HepG2 (cell line): ENCODE results near the gene RTEL1. TPM values are rescaled to one million over a fixed set of nuclear protein-coding genes. Genes with fewer than 3 reads are reported as not detected.

Source experiments
- ARID2 ChIP-seq: sonication (generic); formaldehyde crosslinking; IDR thresholded peaks from 2 replicates; pipeline ENCODE4 v1.8.1; 2022; ENCODE audit warnings: mild to moderate bottlenecking, missing genetic modification reagents, borderline replicate concordance
- EP300 ChIP-seq, 3 experiments: sonication (generic) in 1 of 3; formaldehyde crosslinking in 1 of 3; IDR thresholded peaks; 2 replicates each; pipeline versions ENCODE4 v1.5.1 to v1.6.1; 2011 to 2020; ENCODE audit warnings: low read depth in 2 of 3, low read length in 2 of 3, borderline replicate concordance in 1 of 3, improper control_type of control experiment in 1 of 3, mild to moderate bottlenecking in 1 of 3, missing genetic modification reagents in 1 of 3, moderate library complexity in 1 of 3
- FOXC1 ChIP-seq: sonication (generic); formaldehyde crosslinking; IDR thresholded peaks from 2 replicates; pipeline ENCODE4 v1.8.0; 2022; ENCODE audit warnings: mild to moderate bottlenecking, missing genetic modification reagents, borderline replicate concordance
- JUND ChIP-seq: sonication (generic); formaldehyde crosslinking; IDR thresholded peaks from 2 replicates; pipeline ENCODE4 v1.8.0; 2022; ENCODE audit warnings: mild to moderate bottlenecking, missing genetic modification reagents
- NFE2L1 ChIP-seq: sonication (generic); formaldehyde crosslinking; IDR thresholded peaks from 2 replicates; pipeline ENCODE4 v1.4.0; 2020; ENCODE audit warnings: missing genetic modification reagents, mild to moderate bottlenecking, borderline replicate concordance
- RBFOX2 ChIP-seq: fragments of 200-400 bp; formaldehyde crosslinking; IDR thresholded peaks from 2 replicates; pipeline ENCODE4 v1.6.1; 2017; ENCODE audit warnings: low read depth, mild to moderate bottlenecking, low read length
- RXRA ChIP-seq: sonication (generic); formaldehyde crosslinking; IDR thresholded peaks from 2 replicates; pipeline ENCODE4 v1.5.1; 2020; ENCODE audit warnings: missing genetic modification reagents
- XRCC5 ChIP-seq: fragments of 200-400 bp; formaldehyde crosslinking; optimal IDR thresholded peaks from 2 replicates; pipeline ENCODE3; 2017; ENCODE audit warnings: mild to moderate bottlenecking, low read length
- ZBTB3 ChIP-seq: sonication (generic); formaldehyde crosslinking; IDR thresholded peaks from 2 replicates; pipeline ENCODE4 v1.4.0; 2020; ENCODE audit warnings: low read depth, mild to moderate bottlenecking, moderate library complexity, missing genetic modification reagents, borderline replicate concordance
- ZKSCAN5 ChIP-seq: sonication (generic); formaldehyde crosslinking; IDR thresholded peaks from 2 replicates; pipeline ENCODE4 v1.5.1; 2020; ENCODE audit warnings: mild to moderate bottlenecking, missing genetic modification reagents
- ZNF207 ChIP-seq: fragments of 450-650 bp; IDR thresholded peaks from 2 replicates; pipeline ENCODE4 v1.6.1; 2016; ENCODE audit warnings: antibody characterized with exemption, borderline replicate concordance
- ZNF496 ChIP-seq: sonication (generic); formaldehyde crosslinking; IDR thresholded peaks from 2 replicates; pipeline ENCODE4 v1.8.1; 2023; ENCODE audit warnings: mild to moderate bottlenecking, moderate library complexity, missing genetic modification reagents; ENCODE audit not compliant: insufficient replicate concordance
- ZNF768 ChIP-seq: sonication (generic); formaldehyde crosslinking; IDR thresholded peaks from 2 replicates; pipeline ENCODE4 v1.4.0; 2020; ENCODE audit warnings: missing genetic modification reagents
- ZNF891 ChIP-seq: sonication (generic); formaldehyde crosslinking; IDR thresholded peaks from 2 replicates; pipeline ENCODE4 v1.5.0; 2020; ENCODE audit warnings: mild to moderate bottlenecking, missing genetic modification reagents
- polyA plus RNA-seq, 8 experiments: library from polyadenylated mRNA; depleted of rRNA in 3 of 8; stranded (reverse) in 7 of 8; unstranded in 1 of 8; fragments of >200 nt; fragmentation: Illumina TruSeq in 4 of 8; extraction: Trizol in 4 of 8; gene quantifications; 2 replicates each; pipeline versions ENCODE4 v1.2.1 to v1.2.3, GENCODE V29; 2011 to 2016; ENCODE audit warnings: low read depth in 4 of 8, missing spikeins in 1 of 8, mixed read lengths in 1 of 8; ENCODE audit not compliant: insufficient read depth in 1 of 8
- total RNA-seq, 5 experiments: library from RNA; depleted of rRNA; stranded (reverse); fragments of >200 nt; fragmentation: Illumina TruSeq; extraction: Trizol; gene quantifications; 2 replicates each; pipeline ENCODE4 v1.2.3, GENCODE V29; 2016; ENCODE audit warnings: low read depth in 1 of 5
- TF ChIP-seq, protein P1 (sequence below): sonication (generic); formaldehyde crosslinking; IDR thresholded peaks from 2 replicates; pipeline ENCODE4 v1.5.0; 2020; ENCODE audit warnings: mild to moderate bottlenecking, missing genetic modification reagents, moderate library complexity
- TF ChIP-seq, protein P2 (sequence below): IDR thresholded peaks from 2 replicates; pipeline ENCODE4 v1.6.1; 2016; ENCODE audit warnings: missing compliant biosample characterization, missing genetic modification reagents, borderline replicate concordance
- TF ChIP-seq, protein P3 (sequence below): sonication (generic); formaldehyde crosslinking; IDR thresholded peaks from 2 replicates; pipeline ENCODE4 v1.4.0; 2020; ENCODE audit warnings: missing genetic modification reagents
- TF ChIP-seq, protein P4 (sequence below): sonication (generic); formaldehyde crosslinking; IDR thresholded peaks from 2 replicates; pipeline ENCODE4 v1.9.0; 2022; ENCODE audit warnings: missing genetic modification reagents, mild to moderate bottlenecking, borderline replicate concordance

Gene RTEL1
- total and polyA plus RNA-seq, 2 of the 13 experiments (the other 11 are each of a cell fraction or from before 2014, with no cell fraction given), result 21.8 to 36.4 TPM

DNA sequence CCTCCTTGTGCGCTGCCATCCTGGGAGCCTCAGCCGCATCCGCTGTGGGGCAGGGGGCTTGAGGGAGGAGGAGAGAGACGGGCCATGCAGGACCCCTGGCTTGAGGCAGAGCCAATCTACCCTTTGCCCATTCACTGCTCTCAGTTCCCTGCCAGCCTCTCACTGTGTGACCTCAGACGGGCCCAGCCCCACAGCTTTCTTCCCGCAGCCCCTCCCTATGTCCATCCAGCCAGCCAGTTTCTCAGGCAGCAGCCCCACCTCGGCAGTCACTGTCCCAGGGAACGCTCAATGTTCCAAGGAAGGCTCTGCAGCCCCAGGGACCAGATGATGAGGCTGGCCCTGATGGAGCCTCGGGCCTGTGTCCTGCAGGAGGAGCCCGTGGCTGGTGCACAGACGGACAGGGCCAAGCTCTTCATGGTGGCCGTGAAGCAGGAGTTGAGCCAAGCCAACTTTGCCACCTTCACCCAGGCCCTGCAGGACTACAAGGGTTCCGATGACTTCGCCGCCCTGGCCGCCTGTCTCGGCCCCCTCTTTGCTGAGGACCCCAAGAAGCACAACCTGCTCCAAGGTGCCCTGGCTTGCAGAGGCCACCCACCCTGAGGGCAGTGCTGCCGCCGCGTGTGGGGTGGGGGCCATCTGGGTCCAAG lies 34.4 kb downstream of the RTEL1 start (continued):
- TF ChIP-seq RXRA (CRISPR knock-in tag) (peak; percentile 44; the same call in 1 of the 2 replicates), EP300 (IDR thresholded peaks at IDR 0.05; ENCODE audit: low read depth in 2 of 2, low read length in 2 of 2) (no peak), EP300 (CRISPR knock-in tag; IDR thresholded peaks at IDR 0.05; ENCODE audit: borderline replicate concordance) (peak; percentile 44; the same call in 1 of the 2 replicates), NFE2L1 (CRISPR knock-in tag) (no peak), ZKSCAN5 (CRISPR knock-in tag) (no peak), ZNF496 (no peak), ZNF768 (peak; percentile 25; the same call in 1 of the 2 replicates), RBFOX2 (no peak), FOXC1 (CRISPR knock-in tag) (no peak), XRCC5 (peak; percentile 23), ZNF207 (no peak), JUND (CRISPR knock-in tag) (no peak), ZBTB3 (no peak), ARID2 (no peak), ZNF891 (CRISPR knock-in tag) (0 out of 2 replicates have a peak, but pooled peaks have one; percentile 63)
- TF ChIP-seq, protein P1, sequence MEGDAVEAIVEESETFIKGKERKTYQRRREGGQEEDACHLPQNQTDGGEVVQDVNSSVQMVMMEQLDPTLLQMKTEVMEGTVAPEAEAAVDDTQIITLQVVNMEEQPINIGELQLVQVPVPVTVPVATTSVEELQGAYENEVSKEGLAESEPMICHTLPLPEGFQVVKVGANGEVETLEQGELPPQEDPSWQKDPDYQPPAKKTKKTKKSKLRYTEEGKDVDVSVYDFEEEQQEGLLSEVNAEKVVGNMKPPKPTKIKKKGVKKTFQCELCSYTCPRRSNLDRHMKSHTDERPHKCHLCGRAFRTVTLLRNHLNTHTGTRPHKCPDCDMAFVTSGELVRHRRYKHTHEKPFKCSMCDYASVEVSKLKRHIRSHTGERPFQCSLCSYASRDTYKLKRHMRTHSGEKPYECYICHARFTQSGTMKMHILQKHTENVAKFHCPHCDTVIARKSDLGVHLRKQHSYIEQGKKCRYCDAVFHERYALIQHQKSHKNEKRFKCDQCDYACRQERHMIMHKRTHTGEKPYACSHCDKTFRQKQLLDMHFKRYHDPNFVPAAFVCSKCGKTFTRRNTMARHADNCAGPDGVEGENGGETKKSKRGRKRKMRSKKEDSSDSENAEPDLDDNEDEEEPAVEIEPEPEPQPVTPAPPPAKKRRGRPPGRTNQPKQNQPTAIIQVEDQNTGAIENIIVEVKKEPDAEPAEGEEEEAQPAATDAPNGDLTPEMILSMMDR (CRISPR knock-in tag), result peak; percentile 36; the same call in 1 of the 2 replicates
- TF ChIP-seq, protein P2, sequence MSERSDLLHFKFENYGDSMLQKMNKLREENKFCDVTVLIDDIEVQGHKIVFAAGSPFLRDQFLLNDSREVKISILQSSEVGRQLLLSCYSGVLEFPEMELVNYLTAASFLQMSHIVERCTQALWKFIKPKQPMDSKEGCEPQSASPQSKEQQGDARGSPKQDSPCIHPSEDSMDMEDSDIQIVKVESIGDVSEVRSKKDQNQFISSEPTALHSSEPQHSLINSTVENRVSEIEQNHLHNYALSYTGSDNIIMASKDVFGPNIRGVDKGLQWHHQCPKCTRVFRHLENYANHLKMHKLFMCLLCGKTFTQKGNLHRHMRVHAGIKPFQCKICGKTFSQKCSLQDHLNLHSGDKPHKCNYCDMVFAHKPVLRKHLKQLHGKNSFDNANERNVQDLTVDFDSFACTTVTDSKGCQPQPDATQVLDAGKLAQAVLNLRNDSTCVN (CRISPR knock-in tag), result peak; percentile 28; the same call in 1 of the 2 replicates
- TF ChIP-seq, protein P3, sequence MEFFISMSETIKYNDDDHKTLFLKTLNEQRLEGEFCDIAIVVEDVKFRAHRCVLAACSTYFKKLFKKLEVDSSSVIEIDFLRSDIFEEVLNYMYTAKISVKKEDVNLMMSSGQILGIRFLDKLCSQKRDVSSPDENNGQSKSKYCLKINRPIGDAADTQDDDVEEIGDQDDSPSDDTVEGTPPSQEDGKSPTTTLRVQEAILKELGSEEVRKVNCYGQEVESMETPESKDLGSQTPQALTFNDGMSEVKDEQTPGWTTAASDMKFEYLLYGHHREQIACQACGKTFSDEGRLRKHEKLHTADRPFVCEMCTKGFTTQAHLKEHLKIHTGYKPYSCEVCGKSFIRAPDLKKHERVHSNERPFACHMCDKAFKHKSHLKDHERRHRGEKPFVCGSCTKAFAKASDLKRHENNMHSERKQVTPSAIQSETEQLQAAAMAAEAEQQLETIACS (CRISPR knock-in tag), result no peak
- TF ChIP-seq, protein P4, sequence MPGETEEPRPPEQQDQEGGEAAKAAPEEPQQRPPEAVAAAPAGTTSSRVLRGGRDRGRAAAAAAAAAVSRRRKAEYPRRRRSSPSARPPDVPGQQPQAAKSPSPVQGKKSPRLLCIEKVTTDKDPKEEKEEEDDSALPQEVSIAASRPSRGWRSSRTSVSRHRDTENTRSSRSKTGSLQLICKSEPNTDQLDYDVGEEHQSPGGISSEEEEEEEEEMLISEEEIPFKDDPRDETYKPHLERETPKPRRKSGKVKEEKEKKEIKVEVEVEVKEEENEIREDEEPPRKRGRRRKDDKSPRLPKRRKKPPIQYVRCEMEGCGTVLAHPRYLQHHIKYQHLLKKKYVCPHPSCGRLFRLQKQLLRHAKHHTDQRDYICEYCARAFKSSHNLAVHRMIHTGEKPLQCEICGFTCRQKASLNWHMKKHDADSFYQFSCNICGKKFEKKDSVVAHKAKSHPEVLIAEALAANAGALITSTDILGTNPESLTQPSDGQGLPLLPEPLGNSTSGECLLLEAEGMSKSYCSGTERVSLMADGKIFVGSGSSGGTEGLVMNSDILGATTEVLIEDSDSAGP (CRISPR knock-in tag), result peak; percentile 62; the same call in 1 of the 2 replicates
